Cardiac muscle cell (in vitro differentiated cells and primary cell): ENCODE measurements around the gene RANBP3. TPM values are rescaled to one million over a fixed set of nuclear protein-coding genes. Genes with fewer than 3 reads are reported as not detected.
"Not testable (repeated sequence)": the region's sequence is repeated elsewhere in the genome, so short reads cannot be mapped to it uniquely, and the experiment has no call there.

Experiments used
- DNase-seq, 2 donors: peaks; one replicate each; pipeline versions ENCODE4 v3.0.0 to v3.0.0-alpha.2; 2010 to 2017; ENCODE audit warnings: low read depth in 1 of 2, low spot score in 1 of 2
- H3K27ac ChIP-seq: fragments of 200-600 bp; sonication (generic); 2 replicates; pipeline ENCODE4 v1.5.1; 2016
- H3K27me3 ChIP-seq: fragments of 200-600 bp; sonication (generic); 2 replicates; pipeline ENCODE4 v1.6.0; 2016; ENCODE audit warnings: control low read depth
- H3K36me3 ChIP-seq: fragments of 200-600 bp; sonication (generic); 2 replicates; pipeline ENCODE4 v1.5.1; 2016; ENCODE audit warnings: control low read depth
- H3K4me1 ChIP-seq: fragments of 200-600 bp; sonication (generic); 2 replicates; pipeline ENCODE4 v1.8.1; 2017; ENCODE audit warnings: low read depth, mild to moderate bottlenecking, mixed run types
- H3K4me3 ChIP-seq: fragments of 200-600 bp; sonication (generic); 2 replicates; pipeline ENCODE4 v1.5.1; 2016; ENCODE audit warnings: mild to moderate bottlenecking
- H3K9me3 ChIP-seq: fragments of 200-600 bp; sonication (generic); 2 replicates; pipeline ENCODE4 v1.5.1; 2017; ENCODE audit warnings: low read depth, mild to moderate bottlenecking, control low read depth
- polyA plus RNA-seq: library from polyadenylated mRNA; unstranded; fragments of >200 nt; fragmentation: Nextera tagmentation; extraction: Ambion mirVana; gene quantifications from 2 replicates; pipeline ENCODE4 v1.2.1, GENCODE V29; 2016
- total RNA-seq: library from RNA; depleted of rRNA; stranded (reverse); fragments of >200 nt; gene quantifications from 2 replicates; pipeline ENCODE4 v1.2.3, GENCODE V29; 2016
- TF ChIP-seq, protein P1 (sequence below): IDR thresholded peaks from 2 replicates; pipeline ENCODE4 v1.5.1; 2012; ENCODE audit warnings: low read depth, mild to moderate bottlenecking, low read length

The RANBP3 gene
- total and polyA plus RNA-seq, 2 experiments from 2014 or later: 17.7 to 108 TPM

DNA sequence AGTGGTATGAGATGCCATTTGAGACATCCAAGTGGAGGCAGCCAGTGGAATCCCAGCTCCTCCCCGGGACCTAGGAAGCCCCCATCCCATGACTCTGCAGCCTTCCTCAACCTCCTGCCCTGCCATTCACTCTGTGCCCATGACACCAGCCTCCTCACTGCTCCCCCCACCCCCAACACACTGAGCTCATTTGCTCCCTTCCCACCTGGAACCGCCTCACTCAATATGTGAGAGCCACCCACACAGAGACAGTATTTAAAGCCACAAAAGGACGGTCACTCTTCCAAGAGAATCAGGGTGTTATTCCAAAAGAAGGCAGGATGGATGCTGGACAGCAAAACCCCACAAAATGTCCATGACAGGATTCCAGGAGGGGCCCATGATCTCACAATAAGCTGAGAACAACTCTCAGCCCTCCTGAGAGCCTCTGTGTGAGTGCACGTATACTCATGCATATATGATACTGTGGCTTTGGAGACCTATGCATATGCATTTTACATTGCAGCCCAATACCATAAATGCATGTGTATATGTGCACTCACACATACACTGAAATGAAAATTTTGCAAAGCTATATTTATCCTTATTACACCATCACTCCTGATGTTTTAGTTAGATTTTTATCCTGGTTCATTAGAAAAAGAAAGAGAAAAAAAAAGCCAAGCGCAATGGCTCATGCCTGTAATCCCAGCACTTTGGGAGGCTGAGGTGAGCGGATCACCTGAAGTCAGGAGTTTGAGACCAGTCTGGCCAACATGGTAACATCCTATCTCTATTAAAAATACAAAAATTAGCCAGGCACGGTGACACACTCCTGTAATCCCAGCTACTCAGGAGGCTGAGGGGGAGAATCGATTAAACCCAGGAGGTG, 10.8 kb upstream of the RANBP3 start:
- TF ChIP-seq, protein P1, sequence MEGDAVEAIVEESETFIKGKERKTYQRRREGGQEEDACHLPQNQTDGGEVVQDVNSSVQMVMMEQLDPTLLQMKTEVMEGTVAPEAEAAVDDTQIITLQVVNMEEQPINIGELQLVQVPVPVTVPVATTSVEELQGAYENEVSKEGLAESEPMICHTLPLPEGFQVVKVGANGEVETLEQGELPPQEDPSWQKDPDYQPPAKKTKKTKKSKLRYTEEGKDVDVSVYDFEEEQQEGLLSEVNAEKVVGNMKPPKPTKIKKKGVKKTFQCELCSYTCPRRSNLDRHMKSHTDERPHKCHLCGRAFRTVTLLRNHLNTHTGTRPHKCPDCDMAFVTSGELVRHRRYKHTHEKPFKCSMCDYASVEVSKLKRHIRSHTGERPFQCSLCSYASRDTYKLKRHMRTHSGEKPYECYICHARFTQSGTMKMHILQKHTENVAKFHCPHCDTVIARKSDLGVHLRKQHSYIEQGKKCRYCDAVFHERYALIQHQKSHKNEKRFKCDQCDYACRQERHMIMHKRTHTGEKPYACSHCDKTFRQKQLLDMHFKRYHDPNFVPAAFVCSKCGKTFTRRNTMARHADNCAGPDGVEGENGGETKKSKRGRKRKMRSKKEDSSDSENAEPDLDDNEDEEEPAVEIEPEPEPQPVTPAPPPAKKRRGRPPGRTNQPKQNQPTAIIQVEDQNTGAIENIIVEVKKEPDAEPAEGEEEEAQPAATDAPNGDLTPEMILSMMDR: no peak
- no peaks in the 10 kb centered on the region for H3K27me3 ChIP-seq
- no peaks in the 10 kb centered on the region for H3K36me3 ChIP-seq
- no peaks in the 10 kb centered on the region for H3K4me1 ChIP-seq
- H3K27ac ChIP-seq: no peak overlapping the region
- H3K9me3 ChIP-seq: no peaks in the 10 kb centered on the region
- DNase-seq: peak in 1 of 2 donors; percentile 47
- H3K4me3 ChIP-seq: no peak overlapping the region

DNA sequence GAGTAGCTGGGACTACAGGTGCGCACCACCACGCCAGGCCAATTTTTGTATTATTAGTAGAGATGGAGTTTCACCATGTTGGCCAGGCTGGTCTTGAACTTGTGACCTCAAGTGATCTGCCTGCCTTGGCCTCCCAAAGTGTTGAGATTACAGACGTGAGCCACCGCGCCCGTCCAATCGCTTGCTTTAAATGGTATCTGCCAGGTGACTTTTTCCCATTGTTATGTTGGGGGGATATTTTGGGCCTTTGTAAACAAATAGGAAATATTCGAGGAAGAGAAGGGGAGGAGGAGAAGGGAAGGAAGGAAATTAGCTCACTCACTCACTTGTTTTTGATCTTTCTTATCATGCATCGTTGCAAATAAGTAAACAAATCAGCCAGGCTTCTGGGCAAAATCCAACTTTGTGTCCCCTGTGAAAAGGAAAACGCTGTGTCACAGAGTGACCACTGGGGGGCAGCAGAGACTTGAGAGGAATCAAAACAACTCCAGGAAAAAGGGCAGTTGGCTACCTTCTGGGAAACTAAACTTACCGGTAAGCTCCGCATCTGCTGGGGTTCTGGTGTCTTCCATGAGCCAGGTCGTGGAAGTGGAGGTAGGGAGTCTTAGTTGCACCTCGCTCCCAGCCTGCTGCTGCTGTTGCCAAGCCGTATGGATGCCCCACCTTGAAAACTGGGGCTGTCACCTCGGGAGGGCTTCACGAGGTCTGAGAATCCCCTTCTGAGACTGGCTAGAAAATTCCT, 9.3 kb upstream of the RANBP3 start:
- DNase-seq: peak; percentile 85 to 86
- Histone ChIP-seq H3K27me3 (no peaks in the 10 kb centered on the region), H3K9me3 (no peaks in the 10 kb centered on the region), H3K4me3 (no peak overlapping the region), H3K36me3 (no peaks in the 10 kb centered on the region), H3K27ac (no peak overlapping the region), H3K4me1 (no peaks in the 10 kb centered on the region)
- TF ChIP-seq, protein P1: peak; percentile 91

DNA sequence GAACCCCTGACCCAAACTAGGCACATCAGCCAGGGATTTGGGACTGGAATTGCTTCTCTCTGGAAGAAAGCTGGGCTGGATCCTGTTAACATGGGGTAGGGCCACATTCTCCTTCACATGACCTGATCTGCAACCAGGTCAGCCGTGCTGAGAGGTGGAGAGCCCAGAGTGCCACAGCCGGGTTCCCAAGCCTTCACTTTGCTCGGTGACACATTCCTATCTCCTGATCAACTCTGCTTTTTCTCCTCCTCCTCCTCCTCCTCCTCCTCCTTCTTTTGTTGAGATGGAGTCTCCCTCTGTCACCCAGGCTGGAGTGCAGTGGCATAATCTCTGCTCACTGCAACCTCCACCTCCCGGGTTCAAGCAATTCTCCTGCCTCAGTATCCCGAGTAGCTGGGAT, 7.9 kb upstream of the RANBP3 start:
- not testable (repeated sequence) for H3K27me3 ChIP-seq, DNase-seq, H3K4me1 ChIP-seq, H3K27ac ChIP-seq, H3K4me3 ChIP-seq, H3K9me3 ChIP-seq, H3K36me3 ChIP-seq

DNA sequence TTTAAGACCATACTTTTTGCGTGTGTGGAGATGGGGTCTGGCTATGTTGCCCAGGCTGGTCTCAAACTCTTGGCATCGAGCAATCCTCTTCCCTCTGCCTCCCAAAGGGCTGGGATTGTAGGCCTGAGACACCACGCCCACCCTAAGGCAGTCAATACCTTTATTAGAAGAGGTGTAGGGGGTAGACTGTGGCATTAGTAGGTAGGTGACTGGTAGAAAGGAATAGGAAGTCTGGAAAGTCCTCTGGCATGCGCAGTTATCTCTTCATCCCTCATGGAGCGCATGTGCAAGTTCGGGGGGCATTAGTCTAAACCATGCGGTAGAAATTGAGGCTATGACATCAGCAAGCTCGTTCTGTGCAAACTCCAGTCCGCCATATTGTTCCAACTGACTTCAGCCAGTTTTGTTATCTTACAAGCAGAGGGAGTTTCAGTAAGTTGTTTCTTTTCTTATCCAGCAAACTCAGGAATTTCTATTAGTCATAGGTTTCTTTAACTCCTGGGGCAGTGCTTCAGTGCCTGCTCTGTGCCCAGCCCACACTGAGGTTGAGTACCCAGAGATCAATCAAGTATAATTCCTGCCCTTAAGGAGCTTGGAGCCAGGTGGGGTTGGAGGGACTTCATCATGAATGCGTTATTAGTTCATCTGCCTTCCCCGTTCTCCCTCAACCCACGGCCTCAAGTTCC, 7.3 kb upstream of the RANBP3 start:
- TF ChIP-seq, protein P1: no peak
- Histone ChIP-seq H3K27ac (no peak overlapping the region), H3K9me3 (no peaks in the 10 kb centered on the region), H3K4me3 (no peak overlapping the region), H3K27me3 (no peaks in the 10 kb centered on the region), H3K36me3 (no peaks in the 10 kb centered on the region), H3K4me1 (no peaks in the 10 kb centered on the region)
- DNase-seq: peak in 1 of 2 donors; percentile 84

DNA sequence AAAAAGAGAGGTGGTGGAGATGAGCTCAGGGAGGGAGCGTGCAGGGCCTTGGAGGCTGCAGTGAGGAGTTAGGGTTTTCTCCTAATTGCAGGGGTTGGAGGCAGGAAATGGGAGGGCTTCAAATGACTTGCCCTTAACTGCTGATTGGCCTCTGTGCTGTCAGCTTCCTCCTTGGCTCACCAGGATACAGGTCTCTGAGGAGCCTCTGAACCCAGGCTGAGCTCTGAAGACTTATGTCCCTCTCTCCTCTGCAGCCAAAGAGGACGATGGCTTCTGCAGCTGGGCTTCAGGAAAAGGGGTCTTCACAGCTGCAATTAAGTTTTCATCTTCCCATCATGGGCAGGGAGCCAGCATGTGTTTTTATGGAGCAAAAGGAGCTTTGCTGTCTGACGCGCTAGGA, 6.7 kb upstream of the RANBP3 start:
- DNase-seq: no peak
- Histone ChIP-seq H3K27ac (no peak overlapping the region), H3K4me1 (peaks cover 6% of the 10 kb centered on the region), H3K4me3 (no peak overlapping the region), H3K9me3 (no peaks in the 10 kb centered on the region), H3K36me3 (no peaks in the 10 kb centered on the region), H3K27me3 (no peaks in the 10 kb centered on the region)
- TF ChIP-seq, protein P1: no peak
